Activated T-helper 17 cell treated with anti-CD3 and anti-CD28 coated beads, Interleukin-2, amount 50 U/mL, for 72 hours (primary cell): ENCODE results near the gene KATNAL2. TPM values are rescaled to one million over a fixed set of nuclear protein-coding genes. Genes with fewer than 3 reads are reported as not detected.

ENCODE experiments used
- ATAC-seq: fragments of 150-1000 bp; cut with Tn5 transposase; replicated peaks from 2 replicates; pipeline ENCODE4 v1.10.0; 2021; ENCODE audit warnings: mild to moderate bottlenecking, moderate library complexity
- H3K27ac Mint-ChIP-seq: one replicate; pipeline ENCODE4 v1.8.0; 2022; ENCODE audit warnings: mixed read lengths
- H3K27me3 Mint-ChIP-seq: one replicate; pipeline ENCODE4 v1.8.0; 2022; ENCODE audit warnings: mixed read lengths
- H3K36me3 Mint-ChIP-seq: one replicate; pipeline ENCODE4 v1.8.0; 2022; ENCODE audit warnings: low read depth, mild to moderate bottlenecking, mixed read lengths
- H3K4me1 Mint-ChIP-seq: one replicate; pipeline ENCODE4 v1.8.0; 2022; ENCODE audit warnings: mixed read lengths
- H3K4me3 Mint-ChIP-seq: one replicate; pipeline ENCODE4 v1.8.0; 2022; ENCODE audit warnings: mild to moderate bottlenecking, mixed read lengths
- H3K9me3 Mint-ChIP-seq: one replicate; pipeline ENCODE4 v1.8.0; 2022; ENCODE audit warnings: mixed read lengths
- total RNA-seq, 2 donors: library from RNA; stranded (reverse); gene quantifications; one replicate each; pipeline ENCODE4 v1.2.3, GENCODE V29; 2022

KATNAL2 gene
- total RNA-seq, 2 donors from 2014 or later = 0.39 to 0.53 TPM

DNA sequence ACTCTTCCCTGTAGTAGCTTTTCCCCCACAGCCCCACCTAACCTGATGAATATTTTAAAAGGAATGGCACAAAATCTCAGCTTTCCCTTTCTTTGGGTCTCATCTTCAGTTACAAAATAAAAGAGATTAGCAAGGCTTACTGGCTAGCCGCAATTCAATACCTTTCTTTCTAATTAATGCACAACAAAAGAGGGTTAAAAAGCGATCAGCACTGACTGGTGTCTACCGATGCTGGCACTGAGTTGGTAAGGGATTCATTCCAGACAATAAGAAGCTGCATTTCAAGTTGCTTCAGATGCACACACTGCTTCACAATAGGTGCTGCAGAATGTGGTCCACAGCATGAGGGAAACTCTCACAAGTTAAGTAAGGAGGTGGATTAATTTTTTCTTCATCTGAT, 191.0 kb downstream of the KATNAL2 start:
- Mint-ChIP-seq H3K36me3 (peaks cover 70% of the 10 kb centered on the region), H3K9me3 (no peaks in the 10 kb centered on the region), H3K27ac (no peak overlapping the region), H3K27me3 (no peaks in the 10 kb centered on the region), H3K4me3 (no peak overlapping the region), H3K4me1 (no peaks in the 10 kb centered on the region)
- no peak for ATAC-seq

DNA sequence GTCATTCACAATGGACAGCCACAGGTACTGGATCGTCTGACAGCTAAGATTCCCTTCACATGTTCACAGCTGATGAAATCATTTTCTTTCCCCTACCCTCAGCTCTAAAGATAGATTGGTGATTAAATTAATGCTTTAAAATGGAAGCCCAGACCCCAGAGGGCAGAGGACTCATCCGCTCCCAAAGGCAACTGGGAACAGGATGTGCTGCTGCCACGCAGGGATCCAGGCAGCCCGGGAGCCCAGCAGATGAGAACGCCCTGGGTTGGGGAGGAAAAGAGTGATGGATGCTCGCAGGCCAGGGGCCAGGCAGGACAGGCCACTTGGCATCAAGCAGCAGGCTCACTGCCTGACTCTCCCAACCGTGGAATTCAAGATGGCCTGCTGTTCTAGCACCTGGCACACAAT, 191.6 kb downstream of the KATNAL2 start:
- no peaks in the 10 kb centered on the region for H3K4me1 Mint-ChIP-seq
- H3K27ac Mint-ChIP-seq = no peak overlapping the region
- ATAC-seq = no peak
- peaks cover 77% of the 10 kb centered on the region for H3K36me3 Mint-ChIP-seq
- H3K4me3 Mint-ChIP-seq = no peak overlapping the region
- no peaks in the 10 kb centered on the region for H3K27me3 Mint-ChIP-seq
- no peaks in the 10 kb centered on the region for H3K9me3 Mint-ChIP-seq

DNA sequence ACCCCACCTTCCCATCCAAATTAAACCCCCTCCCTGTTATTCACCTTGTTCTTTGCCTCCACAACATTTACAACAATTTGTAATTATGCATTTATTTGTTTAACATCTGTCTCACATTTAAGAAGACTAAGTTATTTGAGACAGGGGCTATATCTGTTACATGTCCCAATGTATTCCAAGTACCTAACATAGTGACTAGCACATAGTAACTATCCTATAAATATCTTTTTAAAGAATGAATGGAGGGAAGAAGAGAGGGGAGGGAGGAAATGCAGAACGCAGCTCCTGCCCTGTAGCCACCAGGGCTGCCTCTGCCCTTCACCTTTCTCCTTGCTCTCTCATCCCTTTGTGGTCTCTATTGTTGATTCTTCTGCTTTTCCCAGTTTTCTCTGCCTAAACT, 192.3 kb downstream of the KATNAL2 start:
- H3K4me3 Mint-ChIP-seq = no peak overlapping the region
- no peak for ATAC-seq
- no peaks in the 10 kb centered on the region for H3K4me1 Mint-ChIP-seq
- H3K36me3 Mint-ChIP-seq = peaks cover 78% of the 10 kb centered on the region
- H3K27ac Mint-ChIP-seq = no peak overlapping the region
- H3K27me3 Mint-ChIP-seq = no peaks in the 10 kb centered on the region
- no peaks in the 10 kb centered on the region for H3K9me3 Mint-ChIP-seq

DNA sequence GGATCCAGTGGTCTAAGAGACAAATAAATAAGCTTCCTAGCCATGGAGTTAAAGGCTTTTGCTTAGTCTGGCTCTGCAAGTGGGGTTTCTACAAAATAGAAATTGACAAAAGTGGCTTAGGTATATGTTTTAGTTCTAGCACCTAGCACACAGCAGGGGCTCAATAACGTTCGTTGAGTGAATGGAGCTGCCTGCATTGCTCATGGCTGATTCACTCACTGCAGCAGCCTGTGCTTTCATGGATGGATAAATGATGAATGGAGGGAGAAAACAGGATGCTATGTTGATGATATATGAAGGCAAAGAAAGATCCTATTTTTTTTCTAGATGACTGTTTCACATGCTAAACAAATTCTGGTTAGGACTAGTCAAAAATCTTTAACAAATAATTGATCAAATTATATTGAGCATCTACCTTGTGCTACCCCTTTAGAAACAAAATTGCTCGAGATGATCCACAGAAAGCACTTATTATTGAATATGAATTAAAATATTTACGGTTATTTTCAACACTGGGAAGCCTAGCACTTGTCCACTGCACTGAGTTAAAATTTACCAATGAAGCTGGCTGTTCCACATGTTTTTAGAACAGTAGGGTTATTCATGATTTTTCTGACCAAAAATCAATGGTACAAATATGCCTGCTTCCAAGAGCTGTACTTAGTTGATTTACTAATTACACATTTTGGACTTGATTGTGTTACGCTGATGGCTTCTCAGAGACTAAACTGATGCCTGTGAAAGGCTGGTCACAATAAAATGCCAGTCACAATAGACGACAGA, 193.3 kb downstream of the KATNAL2 start:
- H3K27ac Mint-ChIP-seq = no peak overlapping the region
- peaks cover 83% of the 10 kb centered on the region for H3K36me3 Mint-ChIP-seq
- no peaks in the 10 kb centered on the region for H3K4me1 Mint-ChIP-seq
- ATAC-seq = no peak
- no peaks in the 10 kb centered on the region for H3K9me3 Mint-ChIP-seq
- no peaks in the 10 kb centered on the region for H3K27me3 Mint-ChIP-seq
- H3K4me3 Mint-ChIP-seq = no peak overlapping the region

DNA sequence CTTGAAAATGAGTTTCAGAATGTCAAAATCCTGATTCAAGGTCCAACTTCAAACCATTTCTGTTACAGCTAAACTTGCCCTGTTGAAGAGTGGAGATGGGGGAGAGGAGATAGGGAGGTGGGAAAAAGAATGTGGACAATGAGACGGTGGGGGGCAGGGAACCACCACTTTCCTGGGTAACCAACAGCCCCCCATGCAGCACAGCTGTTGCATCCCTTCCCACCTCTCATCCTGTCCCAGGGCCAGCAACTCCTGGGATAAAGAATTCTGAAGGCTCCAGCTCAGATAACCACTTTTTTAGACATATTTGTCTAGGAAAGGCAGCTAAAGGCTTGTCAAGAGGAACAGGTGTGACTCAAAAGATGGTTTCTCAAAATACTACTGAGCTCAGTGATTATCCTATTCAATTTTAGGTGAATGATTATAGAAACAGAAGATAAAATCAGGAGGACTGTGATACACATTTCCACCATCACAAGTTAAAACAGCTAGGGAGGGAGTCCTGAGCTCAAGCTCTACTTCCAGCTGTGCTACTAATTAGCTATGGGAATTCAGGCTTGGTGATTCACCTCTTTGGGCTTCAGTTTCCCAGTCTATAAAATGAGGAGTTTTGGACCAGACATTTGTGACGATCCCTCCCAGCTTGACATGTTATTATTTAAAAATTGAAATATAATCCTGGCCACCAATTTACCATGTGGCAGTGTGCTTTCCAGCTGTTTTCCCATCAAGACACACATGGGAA, 196.6 kb downstream of the KATNAL2 start:
- no peaks in the 10 kb centered on the region for H3K4me1 Mint-ChIP-seq
- H3K27ac Mint-ChIP-seq = no peak overlapping the region
- H3K4me3 Mint-ChIP-seq = no peak overlapping the region
- no peaks in the 10 kb centered on the region for H3K27me3 Mint-ChIP-seq
- ATAC-seq = no peak
- no peaks in the 10 kb centered on the region for H3K9me3 Mint-ChIP-seq
- peaks cover 79% of the 10 kb centered on the region for H3K36me3 Mint-ChIP-seq

DNA sequence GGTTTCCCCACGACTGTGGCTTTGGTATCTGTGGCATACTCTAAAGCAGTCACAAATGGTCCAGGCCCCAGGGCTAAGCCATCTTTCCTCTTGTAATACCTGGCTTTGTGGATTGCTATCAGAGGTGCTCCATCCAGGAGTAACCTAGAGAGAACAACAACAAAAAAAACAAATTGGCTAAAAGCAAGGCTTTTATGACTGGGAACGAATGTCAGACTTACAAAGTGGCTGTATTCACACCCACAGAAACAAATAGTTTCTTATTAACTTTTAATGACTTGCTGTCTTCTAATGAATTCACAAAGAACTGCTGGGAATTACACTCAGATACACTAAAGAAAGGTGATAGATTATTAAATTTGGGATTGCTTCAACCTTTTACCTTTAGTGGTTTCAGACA, 197.8 kb downstream of the KATNAL2 start:
- Mint-ChIP-seq H3K9me3 (no peaks in the 10 kb centered on the region), H3K36me3 (peaks cover 84% of the 10 kb centered on the region), H3K4me3 (no peak overlapping the region), H3K27ac (no peak overlapping the region), H3K4me1 (peaks cover 3% of the 10 kb centered on the region), H3K27me3 (no peaks in the 10 kb centered on the region)
- ATAC-seq = no peak

DNA sequence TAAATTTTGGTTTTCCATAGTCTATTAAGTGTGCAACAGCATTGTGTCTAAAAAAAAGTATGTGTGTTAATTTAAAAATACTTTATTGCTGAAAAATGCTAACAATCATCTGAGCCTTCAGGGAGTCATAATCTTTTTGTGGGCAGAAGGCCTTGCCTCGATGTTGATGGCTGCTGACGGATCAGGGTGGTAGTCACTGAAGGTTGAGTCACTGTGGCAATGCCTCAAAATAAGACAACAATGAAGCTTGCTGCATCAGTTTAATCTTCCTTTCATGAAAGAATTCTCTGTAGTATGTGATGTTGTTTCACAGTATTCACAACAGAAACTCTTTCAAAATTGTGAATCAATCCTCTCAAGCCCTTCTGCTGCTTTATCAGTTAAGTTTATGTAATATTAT, 201.6 kb downstream of the KATNAL2 start:
- Mint-ChIP-seq H3K27ac (no peak overlapping the region), H3K4me1 (peaks cover 20% of the 10 kb centered on the region), H3K36me3 (peaks cover 83% of the 10 kb centered on the region), H3K27me3 (no peaks in the 10 kb centered on the region), H3K4me3 (no peak overlapping the region), H3K9me3 (no peaks in the 10 kb centered on the region)
- ATAC-seq = no peak

DNA sequence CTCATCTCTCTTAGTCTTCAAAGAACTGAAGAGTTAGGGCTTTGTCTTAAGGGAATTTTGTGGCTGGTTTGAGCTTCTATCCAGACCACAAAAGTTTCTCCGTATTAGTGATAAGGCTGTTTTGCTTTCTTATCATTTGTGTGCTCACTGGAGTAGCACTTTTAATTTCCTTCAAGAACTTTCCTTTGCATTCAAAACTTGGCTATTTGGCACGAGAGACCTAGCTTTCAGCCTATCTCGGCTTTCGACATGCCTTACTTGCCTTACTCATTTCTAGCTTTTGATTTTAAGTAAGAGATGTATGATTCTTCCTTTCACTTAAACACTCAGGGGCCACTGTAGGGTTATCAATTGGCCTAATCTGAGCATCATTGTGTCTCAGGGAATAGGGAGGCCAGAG, 203.0 kb downstream of the KATNAL2 start:
- Mint-ChIP-seq H3K4me3 (peak overlapping the region; percentile 19), H3K4me1 (peaks cover 20% of the 10 kb centered on the region), H3K27me3 (no peaks in the 10 kb centered on the region), H3K9me3 (no peaks in the 10 kb centered on the region), H3K36me3 (peaks cover 78% of the 10 kb centered on the region), H3K27ac (no peak overlapping the region)
- peak; percentile 96 for ATAC-seq

- ATAC-seq = no peak
- no peaks in the 10 kb centered on the region for H3K27me3 Mint-ChIP-seq
- no peak overlapping the region for H3K4me3 Mint-ChIP-seq
- H3K4me1 Mint-ChIP-seq = peaks cover 20% of the 10 kb centered on the region
- H3K9me3 Mint-ChIP-seq = no peaks in the 10 kb centered on the region
- H3K36me3 Mint-ChIP-seq = peaks cover 78% of the 10 kb centered on the region
- H3K27ac Mint-ChIP-seq = peak overlapping the region; percentile 14
Observed at GRCh38 chr18:47121146-47121545, 203.7 kb downstream of the KATNAL2 start.

DNA sequence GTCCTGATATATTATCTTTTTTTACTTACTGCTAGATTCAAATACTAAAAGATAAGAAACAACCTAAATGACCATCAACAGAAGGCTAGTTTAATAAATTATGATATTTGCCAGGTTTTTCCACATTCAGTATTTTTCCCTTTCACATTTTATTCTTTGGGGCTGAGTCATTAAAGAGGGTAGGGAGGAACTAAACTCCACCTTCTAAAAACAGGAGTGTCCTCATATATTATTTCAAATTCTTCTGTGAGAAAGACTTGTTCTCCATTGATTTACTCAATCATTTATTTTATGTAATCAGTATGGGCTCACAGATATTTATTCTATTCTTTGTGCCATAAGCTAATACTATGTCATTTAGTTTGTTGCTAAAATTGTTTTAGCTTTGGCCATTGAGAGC, 223.9 kb downstream of the KATNAL2 start:
- no peak overlapping the region for H3K4me3 Mint-ChIP-seq
- H3K4me1 Mint-ChIP-seq = peaks cover 5% of the 10 kb centered on the region
- ATAC-seq = no peak
- no peaks in the 10 kb centered on the region for H3K27me3 Mint-ChIP-seq
- peaks cover 27% of the 10 kb centered on the region for H3K36me3 Mint-ChIP-seq
- H3K27ac Mint-ChIP-seq = no peak overlapping the region
- H3K9me3 Mint-ChIP-seq = no peaks in the 10 kb centered on the region

DNA sequence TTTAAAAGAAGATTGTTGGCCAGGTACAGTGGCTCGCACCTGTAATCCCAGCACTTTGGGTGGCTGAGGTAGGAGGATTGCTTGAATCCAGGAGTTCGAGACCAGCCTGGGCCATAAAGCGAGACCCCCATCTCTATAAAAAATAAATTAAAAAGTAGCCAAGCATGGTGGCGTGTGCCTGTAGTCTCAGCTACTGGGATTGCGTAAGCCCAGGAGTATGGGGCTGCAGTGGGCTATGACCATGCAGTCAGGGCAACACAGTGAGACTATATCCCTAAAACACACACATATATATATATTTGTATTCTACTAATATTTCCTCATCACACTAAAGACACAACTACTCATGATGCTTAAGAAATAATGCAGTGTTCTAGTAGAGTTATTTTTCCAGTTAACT, 225.8 kb downstream of the KATNAL2 start:
- Mint-ChIP-seq H3K27ac (no peak overlapping the region), H3K4me1 (peaks cover 2% of the 10 kb centered on the region), H3K27me3 (no peaks in the 10 kb centered on the region), H3K36me3 (peaks cover 16% of the 10 kb centered on the region), H3K4me3 (no peak overlapping the region), H3K9me3 (no peaks in the 10 kb centered on the region)
- no peak for ATAC-seq

- H3K36me3 Mint-ChIP-seq = peaks cover 16% of the 10 kb centered on the region
- ATAC-seq = no peak
- H3K9me3 Mint-ChIP-seq = no peaks in the 10 kb centered on the region
- no peak overlapping the region for H3K4me3 Mint-ChIP-seq
- H3K4me1 Mint-ChIP-seq = peaks cover 10% of the 10 kb centered on the region
- no peaks in the 10 kb centered on the region for H3K27me3 Mint-ChIP-seq
- H3K27ac Mint-ChIP-seq = no peak overlapping the region
Observed at GRCh38 chr18:47143899-47144485, 226.6 kb downstream of the KATNAL2 start.

DNA sequence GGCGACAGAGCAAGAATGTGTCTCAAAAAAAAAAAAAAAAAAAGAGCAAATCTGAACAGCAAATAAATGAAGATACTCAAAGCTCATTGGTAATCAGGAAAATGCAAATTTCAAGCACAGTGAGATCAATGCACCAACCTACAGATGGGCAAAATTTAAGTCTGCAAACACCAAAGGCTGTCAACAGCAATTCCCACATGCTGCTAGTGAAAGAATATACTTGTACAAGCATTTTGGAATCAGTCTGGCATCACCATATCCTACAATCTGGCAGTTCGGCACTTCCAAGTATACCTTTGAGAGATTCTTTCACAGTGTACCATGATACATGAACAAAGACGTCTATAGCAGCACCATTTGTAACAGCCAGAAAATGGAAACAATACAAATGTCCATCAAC, 228.8 kb downstream of the KATNAL2 start:
- peaks cover 27% of the 10 kb centered on the region for H3K4me1 Mint-ChIP-seq
- no peak overlapping the region for H3K27ac Mint-ChIP-seq
- H3K9me3 Mint-ChIP-seq = peaks cover 4% of the 10 kb centered on the region
- H3K27me3 Mint-ChIP-seq = no peaks in the 10 kb centered on the region
- H3K36me3 Mint-ChIP-seq = peaks cover 24% of the 10 kb centered on the region
- no peak for ATAC-seq
- no peak overlapping the region for H3K4me3 Mint-ChIP-seq

DNA sequence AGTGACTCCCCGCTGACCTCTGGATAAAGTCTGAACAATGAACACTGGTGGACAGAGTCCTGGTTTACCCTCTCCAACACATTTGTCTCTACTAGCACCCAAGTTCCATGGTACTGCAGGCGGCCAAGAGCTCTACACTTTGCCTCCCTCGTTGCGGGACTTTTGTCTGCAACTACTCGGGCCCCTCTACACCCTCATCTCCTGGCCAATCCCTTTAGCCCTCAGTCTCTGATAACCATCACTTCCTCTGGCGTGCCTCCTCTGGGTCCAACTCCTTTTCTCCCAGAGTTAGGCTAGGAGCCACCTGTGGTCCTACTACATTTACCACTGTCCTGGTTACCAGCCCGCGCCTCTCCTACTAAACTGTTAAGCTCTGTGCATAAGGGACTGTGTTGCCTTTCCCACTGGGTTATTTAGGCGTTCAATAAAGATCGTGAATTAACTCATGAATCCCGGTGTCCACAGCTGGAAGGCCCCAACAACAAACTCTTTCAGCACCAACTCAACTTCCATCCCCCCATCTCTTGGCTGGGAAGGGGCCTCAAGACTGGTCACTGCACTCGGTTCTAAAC, 232.1 kb downstream of the KATNAL2 start:
- H3K27me3 Mint-ChIP-seq = no peaks in the 10 kb centered on the region
- H3K36me3 Mint-ChIP-seq = peaks cover 24% of the 10 kb centered on the region
- peaks cover 4% of the 10 kb centered on the region for H3K9me3 Mint-ChIP-seq
- H3K4me1 Mint-ChIP-seq = peaks cover 32% of the 10 kb centered on the region
- ATAC-seq = no peak
- H3K27ac Mint-ChIP-seq = peak overlapping the region; percentile 99
- peak overlapping the region; percentile 99 for H3K4me3 Mint-ChIP-seq
